Left kidney (tissue), 2 donors: Measurements from ENCODE around the gene KRTAP5-7. TPM values are rescaled to one million over a fixed set of nuclear protein-coding genes. Genes with fewer than 3 reads are reported as not detected.
"Not testable (repeated sequence)": the region's sequence is repeated elsewhere in the genome, so short reads cannot be mapped to it uniquely, and the experiment has no call there.

ENCODE experiments used
- DNase-seq: peaks from one replicate; pipeline ENCODE4 v3.0.0-alpha.2; 2013
- polyA plus RNA-seq: library from polyadenylated mRNA; unstranded; fragments of 120-200 nt; gene quantifications from one replicate; pipeline ENCODE4 v1.2.1, GENCODE V29; 2013; ENCODE audit not compliant: insufficient read length

Gene KRTAP5-7
- polyA plus RNA-seq, 1 donor, result 0.25 TPM

- DNase-seq, result no peak
These were observed 5.1 kb downstream of the KRTAP5-7 start for GRCh38 chr11:71532036-71532610.

GRCh38 chr11:71534711-71535608, 7.9 kb downstream of the KRTAP5-7 start:
- not testable (repeated sequence) for DNase-seq

GRCh38 chr11:71535825-71536224, 8.8 kb downstream of the KRTAP5-7 start:
- no peak for DNase-seq

GRCh38 chr11:71537537-71537936, 10.5 kb downstream of the KRTAP5-7 start:
- no peak for DNase-seq

- DNase-seq, result not testable (repeated sequence)
These were observed 11.1 kb downstream of the KRTAP5-7 start, which contains the start of gene KRTAP5-8 for GRCh38 chr11:71537977-71538665. TSS of gene KRTAP5-8 (plus strand) at chr11:71538025. CDS start at chr11:71538056, 31 bp downstream.

GRCh38 chr11:71538666-71538990, 11.6 kb downstream of the KRTAP5-7 start:
- DNase-seq, result no peak

- no peak for DNase-seq
These were observed 11.9 kb downstream of the KRTAP5-7 start for GRCh38 chr11:71539017-71539416.

- not testable (repeated sequence) for DNase-seq
These were observed 12.9 kb downstream of the KRTAP5-7 start for GRCh38 chr11:71539971-71540370.

- DNase-seq, result not testable (repeated sequence)
These were observed 13.6 kb downstream of the KRTAP5-7 start for GRCh38 chr11:71540521-71541304.

- no peak for DNase-seq
These were observed 15.3 kb downstream of the KRTAP5-7 start for GRCh38 chr11:71542382-71542781.

GRCh38 chr11:71542879-71543777, 16.1 kb downstream of the KRTAP5-7 start:
- DNase-seq, result no peak

- DNase-seq, result no peak
These were observed 16.8 kb downstream of the KRTAP5-7 start for GRCh38 chr11:71543866-71544265.

- DNase-seq, result no peak
These were observed 17.6 kb downstream of the KRTAP5-7 start for GRCh38 chr11:71544525-71545214.

GRCh38 chr11:71545405-71545966, 18.4 kb downstream of the KRTAP5-7 start:
- DNase-seq, result no peak

- no peak for DNase-seq
These were observed 21.1 kb downstream of the KRTAP5-7 start, which contains the start of gene KRTAP5-9 for GRCh38 chr11:71548120-71548519. TSS of gene KRTAP5-9 (plus strand) at chr11:71548420. CDS start at chr11:71548658, 238 bp downstream.

GRCh38 chr11:71548716-71549151, 21.7 kb downstream of the KRTAP5-7 start:
- DNase-seq, result no peak

- no peak for DNase-seq
These were observed 24.6 kb downstream of the KRTAP5-7 start for GRCh38 chr11:71551711-71552110.

- DNase-seq, result no peak
These were observed 27.9 kb downstream of the KRTAP5-7 start for GRCh38 chr11:71554996-71555395.

GRCh38 chr11:71555508-71555907, 28.4 kb downstream of the KRTAP5-7 start:
- no peak for DNase-seq

GRCh38 chr11:71556018-71556417, 29.0 kb downstream of the KRTAP5-7 start:
- no peak for DNase-seq
